Neuronal stem cell (in vitro differentiated cells): ENCODE measurements around the gene PPP4R3B.

Experiments used
- DNase-seq: peaks from one replicate; pipeline ENCODE4 v3.0.0-alpha.2; 2013; ENCODE audit warnings: low spot score
- H2AFZ ChIP-seq: one replicate; pipeline ENCODE4 v1.6.1; 2013; ENCODE audit warnings: mild to moderate bottlenecking, low read length, inconsistent platforms
- H2AK5ac ChIP-seq: 2 replicates; pipeline ENCODE4 v1.6.1; 2013; ENCODE audit warnings: low read depth, mild to moderate bottlenecking, inconsistent platforms, low read length, moderate library complexity, mixed read lengths
- H2BK120ac ChIP-seq: 2 replicates; pipeline ENCODE4 v1.6.1; 2013; ENCODE audit warnings: low read depth, mild to moderate bottlenecking, inconsistent platforms, low read length, moderate library complexity, mixed read lengths
- H2BK12ac ChIP-seq: one replicate; pipeline ENCODE4 v1.6.1; 2013; ENCODE audit warnings: low read length, inconsistent platforms
- H2BK15ac ChIP-seq: 2 replicates; pipeline ENCODE4 v1.6.1; 2013; ENCODE audit warnings: mild to moderate bottlenecking, low read length, inconsistent platforms, mixed read lengths
- H2BK5ac ChIP-seq: one replicate; pipeline ENCODE4 v1.6.1; 2013; ENCODE audit warnings: inconsistent platforms, mild to moderate bottlenecking, low read length, moderate library complexity
- H3K14ac ChIP-seq: one replicate; pipeline ENCODE4 v1.6.1; 2013; ENCODE audit warnings: low read length, inconsistent platforms
- H3K18ac ChIP-seq: 2 replicates; pipeline ENCODE4 v1.6.1; 2013; ENCODE audit warnings: low read length, inconsistent platforms
- H3K23ac ChIP-seq: 2 replicates; pipeline ENCODE4 v1.6.1; 2013; ENCODE audit warnings: low read depth, mild to moderate bottlenecking, mixed read lengths, low read length, inconsistent platforms; ENCODE audit not compliant: poor library complexity
- H3K27ac ChIP-seq: replicated peaks from 3 replicates; pipeline ENCODE4 v1.5.1; 2013; ENCODE audit warnings: low read length, inconsistent platforms
- H3K27me3 ChIP-seq, 3 experiments: 2 replicates each; pipeline ENCODE4 v1.6.1; 2013; ENCODE audit warnings: low read length in 3 of 3, mild to moderate bottlenecking in 2 of 3, inconsistent platforms in 1 of 3, low read depth in 1 of 3, mixed read lengths in 1 of 3, moderate library complexity in 1 of 3; ENCODE audit not compliant: control insufficient read depth in 3 of 3, insufficient read depth in 3 of 3
- H3K36me3 ChIP-seq, 2 donors: replicated peaks in 1 of 2; 2 replicates each; pipeline ENCODE4 v1.6.1; 2013; ENCODE audit warnings: low read length in 2 of 2; ENCODE audit not compliant: control insufficient read depth in 2 of 2, insufficient read depth in 2 of 2
- H3K4ac ChIP-seq: 2 replicates; pipeline ENCODE4 v1.6.1; 2013; ENCODE audit warnings: inconsistent platforms, mild to moderate bottlenecking, low read length, moderate library complexity
- H3K4me1 ChIP-seq, 2 donors: 1 replicate in 1 of 2; 2 replicates in 1 of 2; pipeline ENCODE4 v1.6.1; 2013; ENCODE audit warnings: low read length in 2 of 2, low read depth in 1 of 2; ENCODE audit not compliant: control insufficient read depth in 2 of 2, insufficient read depth in 1 of 2
- H3K4me2 ChIP-seq: one replicate; pipeline ENCODE4 v1.6.1; 2013; ENCODE audit warnings: mild to moderate bottlenecking, low read length, inconsistent platforms; ENCODE audit not compliant: insufficient read depth, poor library complexity, severe bottlenecking
- H3K4me3 ChIP-seq, 2 donors: 2 replicates each; pipeline ENCODE4 v1.5.1; 2013; ENCODE audit warnings: low read length in 2 of 2, mild to moderate bottlenecking in 2 of 2, inconsistent platforms in 1 of 2, moderate library complexity in 1 of 2
- H3K79me1 ChIP-seq: one replicate; pipeline ENCODE4 v1.6.1; 2013; ENCODE audit warnings: low read depth, mild to moderate bottlenecking, inconsistent platforms, low read length, moderate library complexity
- H3K9ac ChIP-seq: one replicate; pipeline ENCODE4 v1.6.1; 2013; ENCODE audit warnings: mild to moderate bottlenecking, low read depth, low read length, inconsistent platforms; ENCODE audit not compliant: poor library complexity
- H3K9me3 ChIP-seq, 2 donors: replicated peaks in 1 of 2; 2 replicates each; pipeline versions ENCODE3 to v1.6.1; 2013; ENCODE audit warnings: low read length in 2 of 2, mild to moderate bottlenecking in 2 of 2, inconsistent platforms in 1 of 2, low read depth in 1 of 2, mixed read lengths in 1 of 2, moderate library complexity in 1 of 2; ENCODE audit not compliant: control insufficient read depth in 2 of 2, insufficient read depth in 1 of 2
- H4K8ac ChIP-seq: one replicate; pipeline ENCODE4 v1.6.1; 2013; ENCODE audit warnings: low read depth, mild to moderate bottlenecking, inconsistent platforms, low read length, moderate library complexity
- H4K91ac ChIP-seq: one replicate; pipeline ENCODE4 v1.6.1; 2013; ENCODE audit warnings: low read length, low read depth, mild to moderate bottlenecking, inconsistent platforms; ENCODE audit not compliant: poor library complexity
- WGBS, 2 donors: extraction: QIAGEN DNeasy Blood & Tissue Kit; methylation state at CpG; one replicate each; pipeline ENCODE4 v1.1.7; 2013; ENCODE audit warnings: missing lambda C conversion rate in 2 of 2, mixed read lengths in 1 of 2; ENCODE audit not compliant: insufficient read length in 2 of 2, insufficient replicate concordance in 1 of 2; ENCODE audit errors: extremely low coverage in 2 of 2; 5-methylcytosine and 5-hydroxymethylcytosine counted together

Gene PPP4R3B

GRCh38 chr2:55618275-55619055, 1.0 kb upstream of the PPP4R3B start:
- peaks cover 4 to 10% of the 10 kb centered on the region in 2 donors for H3K4me1 ChIP-seq
- H3K4me2 ChIP-seq = peak overlapping the region; percentile 74
- no peak overlapping the region for H2AK5ac ChIP-seq
- no peak overlapping the region for H2BK5ac ChIP-seq
- peaks cover 12% of the 10 kb centered on the region for H3K79me1 ChIP-seq
- H2BK15ac ChIP-seq = no peak overlapping the region
- no peak overlapping the region for H3K23ac ChIP-seq
- H2BK120ac ChIP-seq = no peak overlapping the region
- no peak overlapping the region for H3K18ac ChIP-seq
- H3K14ac ChIP-seq = no peak overlapping the region
- H3K27ac ChIP-seq = peak overlapping the region; percentile 6
- H3K27me3 ChIP-seq = no peaks in the 10 kb centered on the region
- H3K9me3 ChIP-seq = no peaks in the 10 kb centered on the region
- peak; percentile 37 for DNase-seq
- peak overlapping the region; percentile 81 to 87 for H3K4me3 ChIP-seq
- H2AFZ ChIP-seq = peak overlapping the region; percentile 82
- H3K36me3 ChIP-seq = peaks cover 2 to 41% of the 10 kb centered on the region in 2 donors
- WGBS, 2 donors = no CpG with 5 or more reads among the region's 32 CpGs
- H4K8ac ChIP-seq = no peak overlapping the region
- H3K9ac ChIP-seq = peak overlapping the region; percentile 87
- H2BK12ac ChIP-seq = no peak overlapping the region
- H3K4ac ChIP-seq = no peak overlapping the region
- H4K91ac ChIP-seq = no peak overlapping the region

DNA sequence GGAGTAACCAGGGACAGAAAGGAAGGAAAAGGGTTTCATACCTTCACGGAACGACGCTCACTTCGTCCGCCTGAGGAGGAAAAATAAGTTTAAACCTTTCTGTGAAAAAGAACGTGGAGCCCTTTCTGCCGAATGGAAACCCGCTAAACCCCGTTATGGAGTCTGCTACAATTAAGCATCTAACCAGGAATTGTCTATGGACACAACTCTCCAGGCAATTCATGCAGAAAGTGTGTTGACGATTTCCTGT, 528 bp upstream of the PPP4R3B start:
- no CpG with 5 or more reads among the region's 10 CpGs for WGBS, 2 donors
- no peak overlapping the region for H2BK5ac ChIP-seq

GRCh38 chr2:55616551-55617174, 759 bp downstream of the PPP4R3B start:
- peaks cover 11% of the 10 kb centered on the region for H3K79me1 ChIP-seq
- H3K4me1 ChIP-seq = peaks cover 4 to 10% of the 10 kb centered on the region in 2 donors
- H2BK15ac ChIP-seq = peak overlapping the region; percentile 22
- H3K14ac ChIP-seq = peak overlapping the region; percentile 77
- no peak overlapping the region for H2BK12ac ChIP-seq
- peak overlapping the region; percentile 81 to 96 for H3K4me3 ChIP-seq
- peak overlapping the region; percentile 55 for H3K4me2 ChIP-seq
- H3K23ac ChIP-seq = peak overlapping the region; percentile 70
- H2AFZ ChIP-seq = peak overlapping the region; percentile 91
- H3K27ac ChIP-seq = peak overlapping the region; percentile 91
- peaks cover 6 to 58% of the 10 kb centered on the region in 2 donors for H3K36me3 ChIP-seq
- peak overlapping the region; percentile 68 for H2BK5ac ChIP-seq
- no peak overlapping the region for H2AK5ac ChIP-seq
- no peaks in the 10 kb centered on the region for H3K27me3 ChIP-seq
- H3K9ac ChIP-seq = peak overlapping the region; percentile 97
- no peak overlapping the region for H4K91ac ChIP-seq
- H3K4ac ChIP-seq = peak overlapping the region; percentile 89
- WGBS, 2 donors = no CpG with 5 or more reads among the region's 24 CpGs
- H2BK120ac ChIP-seq = no peak overlapping the region
- DNase-seq = peak; percentile 15
- H3K9me3 ChIP-seq = no peaks in the 10 kb centered on the region
- no peak overlapping the region for H4K8ac ChIP-seq
- H3K18ac ChIP-seq = peak overlapping the region; percentile 96

More for the DNA sequence above, 528 bp upstream of the PPP4R3B start:
- Histone ChIP-seq H4K8ac (no peak overlapping the region), H3K4me1 (peaks cover 4 to 10% of the 10 kb centered on the region in 2 donors), H2AFZ (peak overlapping the region; percentile 82), H3K27ac (peak overlapping the region; percentile 2), H3K18ac (no peak overlapping the region), H3K27me3 (no peaks in the 10 kb centered on the region), H3K4me2 (peak overlapping the region; percentile 74), H3K23ac (no peak overlapping the region), H2BK12ac (no peak overlapping the region), H3K36me3 (peaks cover 2 to 46% of the 10 kb centered on the region in 2 donors), H3K9ac (peak overlapping the region; percentile 22), H2BK15ac (no peak overlapping the region), H3K4ac (no peak overlapping the region), H3K4me3 (peak overlapping the region; percentile 81 to 87), H3K79me1 (peaks cover 12% of the 10 kb centered on the region), H2AK5ac (no peak overlapping the region), H4K91ac (no peak overlapping the region), H2BK120ac (no peak overlapping the region), H3K14ac (no peak overlapping the region), H3K9me3 (no peaks in the 10 kb centered on the region)
- no peak for DNase-seq

GRCh38 chr2:55611997-55612396, 5.4 kb downstream of the PPP4R3B start:
- no peak for DNase-seq
- WGBS, 2 donors = no CpG with 5 or more reads among the region's 1 CpG
- Histone ChIP-seq H2BK12ac (no peak overlapping the region), H3K4me3 (no peak overlapping the region), H3K23ac (no peak overlapping the region), H3K4me2 (no peak overlapping the region), H3K18ac (no peak overlapping the region), H3K79me1 (peaks cover 3% of the 10 kb centered on the region), H2BK120ac (no peak overlapping the region), H4K91ac (no peak overlapping the region), H2AFZ (no peak overlapping the region), H2AK5ac (no peak overlapping the region), H3K27me3 (no peaks in the 10 kb centered on the region), H4K8ac (no peak overlapping the region), H3K4me1 (peaks cover 0 to 4% of the 10 kb centered on the region in 2 donors), H2BK15ac (no peak overlapping the region), H3K9ac (no peak overlapping the region), H2BK5ac (no peak overlapping the region), H3K27ac (no peak overlapping the region), H3K4ac (no peak overlapping the region), H3K36me3 (peaks cover 8 to 62% of the 10 kb centered on the region in 2 donors), H3K9me3 (no peaks in the 10 kb centered on the region), H3K14ac (no peak overlapping the region)
